Measurements from ENCODE around the gene ALG12.

GRCh38 chr22:49884075-49884474 lies 34.2 kb downstream of the ALG12 start:
- TF ChIP-seq CTCF (IDR thresholded peaks at IDR 0.05) (no peak), POLR2A (IDR thresholded peaks at IDR 0.05) (no peak), EP300 (IDR thresholded peaks at IDR 0.05) (no peak)

All from stomach (tissue), 4 donors.